Rectal smooth muscle tissue (tissue), 1 donor: ENCODE data around the gene TSHZ2.
"Not testable (repeated sequence)": the region's sequence is repeated elsewhere in the genome, so short reads cannot be mapped to it uniquely, and the experiment has no call there.

ENCODE experiments used
- H3K27ac ChIP-seq: one replicate; pipeline ENCODE4 v1.7.0; 2013; ENCODE audit warnings: low read depth, low read length, inconsistent platforms
- H3K27me3 ChIP-seq: one replicate; pipeline ENCODE4 v1.7.0; 2013; ENCODE audit warnings: low read length; ENCODE audit not compliant: control insufficient read depth, insufficient read depth
- H3K36me3 ChIP-seq: one replicate; pipeline ENCODE4 v1.7.0; 2013; ENCODE audit warnings: low read length; ENCODE audit not compliant: control insufficient read depth, insufficient read depth
- H3K4me1 ChIP-seq: one replicate; pipeline ENCODE4 v1.7.0; 2013; ENCODE audit warnings: low read length; ENCODE audit not compliant: control insufficient read depth, insufficient read depth
- H3K4me3 ChIP-seq: one replicate; pipeline ENCODE4 v1.7.0; 2013; ENCODE audit warnings: low read length
- H3K9ac ChIP-seq: one replicate; pipeline ENCODE4 v1.7.0; 2013; ENCODE audit warnings: low read length

Gene TSHZ2

GRCh38 chr20:53532654-53533312 lies 560.6 kb downstream of the TSHZ2 start:
- not testable (repeated sequence) for H3K4me3 ChIP-seq, H3K27me3 ChIP-seq, H3K9ac ChIP-seq, H3K27ac ChIP-seq, H3K36me3 ChIP-seq, H3K4me1 ChIP-seq

- no peak overlapping the region for H3K9ac ChIP-seq
- H3K36me3 ChIP-seq: no peaks in the 10 kb centered on the region
- H3K27me3 ChIP-seq: no peaks in the 10 kb centered on the region
- H3K4me3 ChIP-seq: no peak overlapping the region
- no peak overlapping the region for H3K27ac ChIP-seq
- H3K4me1 ChIP-seq: no peaks in the 10 kb centered on the region
Measured at GRCh38 chr20:53533500-53533899, 561.3 kb downstream of the TSHZ2 start.

- H3K4me3 ChIP-seq: no peak overlapping the region
Measured at GRCh38 chr20:53534037-53534436, 561.9 kb downstream of the TSHZ2 start.

GRCh38 chr20:53535878-53536277 lies 563.7 kb downstream of the TSHZ2 start:
- Histone ChIP-seq H3K4me1 (no peaks in the 10 kb centered on the region), H3K27me3 (no peaks in the 10 kb centered on the region), H3K36me3 (no peaks in the 10 kb centered on the region), H3K4me3 (no peak overlapping the region), H3K27ac (no peak overlapping the region), H3K9ac (no peak overlapping the region)

More at GRCh38 chr20:53534037-53534436, 561.9 kb downstream of the TSHZ2 start:
- Histone ChIP-seq H3K27me3 (no peaks in the 10 kb centered on the region), H3K27ac (no peak overlapping the region), H3K36me3 (no peaks in the 10 kb centered on the region), H3K9ac (no peak overlapping the region), H3K4me1 (no peaks in the 10 kb centered on the region)

- H3K4me1 ChIP-seq, H3K36me3 ChIP-seq, H3K27ac ChIP-seq, H3K4me3 ChIP-seq, H3K27me3 ChIP-seq, H3K9ac ChIP-seq: not testable (repeated sequence)
Measured at GRCh38 chr20:53536382-53536781, 564.2 kb downstream of the TSHZ2 start.

GRCh38 chr20:53539516-53539915 lies 567.4 kb downstream of the TSHZ2 start:
- Histone ChIP-seq H3K36me3 (no peaks in the 10 kb centered on the region), H3K9ac (no peak overlapping the region), H3K27me3 (no peaks in the 10 kb centered on the region), H3K4me1 (no peaks in the 10 kb centered on the region), H3K27ac (no peak overlapping the region), H3K4me3 (no peak overlapping the region)
